ENCODE results near the gene FAM110D. TPM values are rescaled to one million over a fixed set of nuclear protein-coding genes. Genes with fewer than 3 reads are reported as not detected.

Gene FAM110D
- 0.46 and 0.48 TPM in 2 replicates for total RNA-seq (2021; fragmentation: NEBNext Ultra II Directional; extraction: Animal tissue kit (Norgen Biotek cat#: 25700))
- polyA plus RNA-seq (2011; rRNA removed): 0.20 and 0.21 TPM in 2 replicates
- 0.28 TPM for polyA plus RNA-seq (2011; cell fraction: cytosol; rRNA removed)
- 0.14 TPM for polyA plus RNA-seq (2011; cell fraction: nucleus; rRNA removed)
- 0.23 to 0.47 TPM (median 0.36 TPM) in 4 replicates for polyA plus RNA-seq (2012, experiment 1 of 2)
- polyA plus RNA-seq (2012, experiment 2 of 2): 0.31 TPM
- 0.34 TPM for polyA plus RNA-seq (2013, experiment 1 of 2)
- polyA plus RNA-seq (2013, experiment 2 of 2): 0.35 TPM
- polyA minus RNA-seq (2011; rRNA and poly(A)+ RNA removed): 0.13 TPM in 1 of 2 replicates, not detected in the other
- not detected for polyA minus RNA-seq (2011; cell fraction: cytosol; rRNA and poly(A)+ RNA removed)
- polyA minus RNA-seq (2011; cell fraction: nucleus; rRNA and poly(A)+ RNA removed): 0.20 TPM
- long read RNA-seq, experiment 1, partial matches to known transcripts: 1 of 3 reads
- long read RNA-seq, experiment 1, other reads (novel, unspliced or antisense): 2 of 3 reads
- long read RNA-seq, experiment 2: 0 reads

- H3K4ac ChIP-seq (replicated peaks; ENCODE audit: insufficient read length, low read depth, low read length): no peak within 1 kb of the TSS
- 0 out of 2 replicates have a peak within 1 kb of the TSS, but pooled peaks have one; percentile 92 for H2BK15ac ChIP-seq (ENCODE audit: low read length)
- H2BK12ac ChIP-seq (ENCODE audit: low read depth, low read length): no peak within 1 kb of the TSS
- H3K56ac ChIP-seq (replicated peaks; ENCODE audit: insufficient read length, low read depth, low read length): no peak within 1 kb of the TSS
- no peaks in the 10 kb centered on the region for H3K79me2 ChIP-seq (ENCODE audit: control insufficient read depth in 1 of 2, insufficient read depth in 2 of 2, low read length in 2 of 2)
- H3K23ac ChIP-seq (ENCODE audit: insufficient read length): no peak within 1 kb of the TSS
- FAIRE-seq (no peak), DNase-seq (ENCODE audit: low read depth in 1 of 2, low spot score in 2 of 2) (no peak)
- H4K8ac ChIP-seq (ENCODE audit: extremely low read depth, insufficient read depth, low read length): no peak within 1 kb of the TSS
- peak within 1 kb of the TSS; percentile 16 to 41; a peak in 3 of 4 replicates for H3K4me2 ChIP-seq (ENCODE audit: insufficient read depth in 1 of 2, low read depth in 2 of 2, low read length in 2 of 2)
- WGBS, 2 experiments (ENCODE audit: extremely low coverage in 1 of 2, insufficient coverage in 1 of 2, insufficient read length in 1 of 2, insufficient replicate concordance in 2 of 2, low coverage in 1 of 2, low lambda C conversion rate in 2 of 2, missing lambda C conversion rate in 1 of 2): 52% methylated on average over 6 of the region's 6 CpGs; no CpG with 5 or more reads in 1 of the 2 experiments
- peaks cover 13% of the 10 kb centered on the region for H3K23me2 ChIP-seq (ENCODE audit: low read depth, low read length)
- H3K4me3 ChIP-seq (ENCODE audit: extremely low read depth in 1 of 4, insufficient read depth in 2 of 4, low read depth in 3 of 4, low read length in 4 of 4): no peak within 1 kb of the TSS; a peak in 1 of 8 replicates
- no peaks in the 10 kb centered on the region for H3K9me3 ChIP-seq (ENCODE audit: insufficient read depth in 2 of 2, low read depth in 1 of 2, low read length in 1 of 2)
- no peak within 1 kb of the TSS for H3K9ac ChIP-seq (replicated peaks in 1 of 4; ENCODE audit: extremely low read depth in 1 of 4, low read depth in 3 of 4, low read length in 3 of 4)
- no peak within 1 kb of the TSS for H4K5ac ChIP-seq (ENCODE audit: insufficient read length, low read depth, low read length)
- peak within 1 kb of the TSS; percentile 66; the same call in 1 of the 2 replicates for H2BK5ac ChIP-seq (ENCODE audit: low read depth, low read length)
- POLR2A ChIA-PET (ENCODE audit: partially characterized antibody): interaction anchor here (0.5 to 2.4 kb wide), 2 partner anchors 11 to 937 kb away, joined by 3 to 5 read pairs; partner anchors contain the start of gene ZNF593
- peaks cover 49 to 95% (median 88%) of the 10 kb centered on the region in 4 experiments for H3K27me3 ChIP-seq (replicated peaks in 1 of 4; ENCODE audit: control insufficient read depth in 3 of 4, extremely low read depth in 1 of 4, insufficient read depth in 3 of 4, low read length in 3 of 4)
- CTCF ChIA-PET (ENCODE audit: partially characterized antibody): interaction anchor here (1.4 to 6.0 kb wide), 3 partner anchors 10 to 16 kb away, joined by 4 to 47 read pairs (median 32); partner anchors contain the start of genes C1orf232 and ZNF593
- no peak within 1 kb of the TSS for H2BK120ac ChIP-seq (replicated peaks; ENCODE audit: low read depth, low read length)
- no peak within 1 kb of the TSS for H2AK5ac ChIP-seq (ENCODE audit: low read depth, low read length)
- H4K91ac ChIP-seq (replicated peaks; ENCODE audit: insufficient read length, low read length): no peak within 1 kb of the TSS
- no peaks in the 10 kb centered on the region for H3K36me3 ChIP-seq (ENCODE audit: control insufficient read depth in 2 of 4, insufficient read depth in 4 of 4, low read length in 3 of 4)
- H3K79me1 ChIP-seq (ENCODE audit: low read depth, low read length): no peaks in the 10 kb centered on the region
- H2AFZ ChIP-seq (ENCODE audit: low read length): no peak within 1 kb of the TSS
- 0 out of 2 replicates have a peak within 1 kb of the TSS, but pooled peaks have one; percentile 6 for H2BK20ac ChIP-seq (ENCODE audit: low read length)
- H3K27ac ChIP-seq (ENCODE audit: low read depth, low read length): no peak within 1 kb of the TSS
- peaks cover 14 to 57% (median 30%) of the 10 kb centered on the region in 4 experiments for H3K4me1 ChIP-seq (replicated peaks in 1 of 4; ENCODE audit: control insufficient read depth in 3 of 4, insufficient read depth in 4 of 4, low read length in 3 of 4)
- H4K20me1 ChIP-seq (replicated peaks in 1 of 2; ENCODE audit: control insufficient read depth in 1 of 2, insufficient read depth in 2 of 2, low read length in 2 of 2): peaks cover 13 to 15% of the 10 kb centered on the region in 2 experiments
- H3K18ac ChIP-seq (ENCODE audit: extremely low read depth, low read length): peak within 1 kb of the TSS; percentile 24
- no peak within 1 kb of the TSS for H3K14ac ChIP-seq (ENCODE audit: insufficient read length)
- TF ChIP-seq RFX5 (IDR thresholded peaks at IDR 0.05; ENCODE audit: borderline replicate concordance, low read depth, low read length) (no peak), ZNF274 (IDR thresholded peaks at IDR 0.05; ENCODE audit: borderline replicate concordance, extremely low read depth, low read length) (no peak), FOSL1 (IDR thresholded peaks at IDR 0.05; ENCODE audit: insufficient read depth, low read depth, low read length) (no peak), KDM5A (IDR thresholded peaks at IDR 0.05; ENCODE audit: low read length) (no peak), ATF2 (IDR thresholded peaks at IDR 0.05; ENCODE audit: low read length) (no peak), TAF7 (optimal IDR thresholded peaks at IDR 0.05; ENCODE audit: borderline replicate concordance, low read depth, low read length) (no peak)
Observed at GRCh38 chr1:26158908-26159742, at the start of gene FAM110D. FAM110D (plus strand) TSS chr1:26159079; CDS start chr1:26161292, 2,213 bp downstream.
